HG03097 (cell line): ENCODE measurements around the gene ANXA3.
"Not testable (repeated sequence)": the region's sequence is repeated elsewhere in the genome, so short reads cannot be mapped to it uniquely, and the experiment has no call there.

Experiments
- ATAC-seq: cut with Tn5 transposase; IDR thresholded peaks from one replicate; pipeline ENCODE4 v1.9.1; 2021; ENCODE audit not compliant: unreplicated experiment, low FRiP score

ANXA3 gene, protein sequence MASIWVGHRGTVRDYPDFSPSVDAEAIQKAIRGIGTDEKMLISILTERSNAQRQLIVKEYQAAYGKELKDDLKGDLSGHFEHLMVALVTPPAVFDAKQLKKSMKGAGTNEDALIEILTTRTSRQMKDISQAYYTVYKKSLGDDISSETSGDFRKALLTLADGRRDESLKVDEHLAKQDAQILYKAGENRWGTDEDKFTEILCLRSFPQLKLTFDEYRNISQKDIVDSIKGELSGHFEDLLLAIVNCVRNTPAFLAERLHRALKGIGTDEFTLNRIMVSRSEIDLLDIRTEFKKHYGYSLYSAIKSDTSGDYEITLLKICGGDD

GRCh38 chr4:78551420-78552351 lies at the start of gene ANXA3:
Gene ANXA3, plus strand, starts transcription at chr4:78551770. Its CDS starts 2,704 bp downstream, at chr4:78554474.
- peak; percentile 48 for ATAC-seq

DNA sequence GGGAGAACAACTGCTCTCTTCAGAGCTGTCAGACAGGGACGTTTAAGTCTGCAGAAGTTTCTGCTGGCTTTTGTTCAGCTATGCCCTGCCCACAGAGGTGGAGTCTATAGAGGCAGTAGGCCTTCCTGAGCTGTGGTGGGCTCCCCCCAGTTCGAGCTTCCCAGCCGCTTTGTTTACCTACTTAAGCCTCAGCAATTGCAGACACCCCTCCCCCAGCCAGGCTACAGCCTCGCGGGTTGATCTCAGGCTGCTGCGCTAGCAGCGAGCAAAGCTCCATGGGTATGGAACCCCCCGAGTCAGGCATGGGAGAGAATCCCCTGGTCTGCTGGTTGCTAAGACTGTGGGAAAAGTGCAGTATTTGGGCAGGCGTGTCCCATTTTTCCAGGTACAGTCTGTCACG lies 45.3 kb upstream of the ANXA3 start:
- not testable (repeated sequence) for ATAC-seq

GRCh38 chr4:78509043-78509442 lies 42.5 kb upstream of the ANXA3 start:
- no peak for ATAC-seq

- no peak for ATAC-seq
These were observed 41.5 kb upstream of the ANXA3 start for GRCh38 chr4:78510108-78510507.

- ATAC-seq, result no peak
These were observed 40.9 kb upstream of the ANXA3 start for GRCh38 chr4:78510681-78511080.

DNA sequence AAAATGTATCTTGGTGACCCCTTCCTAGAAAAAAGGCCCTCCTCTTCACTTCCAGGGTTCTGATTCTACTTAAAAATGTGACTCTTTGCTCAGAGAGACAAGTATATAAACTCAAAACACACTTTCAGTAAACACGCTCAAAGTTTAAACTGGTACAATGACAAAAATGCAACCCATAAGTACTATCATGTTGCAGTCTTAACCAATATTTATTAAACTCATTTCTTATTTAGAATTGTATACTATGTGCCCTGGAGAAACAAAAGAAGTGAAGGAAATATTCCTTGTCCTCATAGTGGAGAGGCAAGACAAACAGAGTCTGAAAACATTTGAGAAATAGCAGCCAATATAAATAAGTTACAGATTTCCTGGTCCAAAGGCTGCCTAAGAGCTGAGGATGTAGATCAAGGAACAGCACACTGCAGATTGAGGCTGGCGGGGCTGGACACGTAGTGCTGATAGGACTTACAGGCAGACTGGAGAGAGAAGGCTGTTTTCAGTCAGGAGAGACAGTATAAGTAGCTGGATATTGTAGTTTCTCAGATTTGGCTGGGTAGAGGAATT lies 39.1 kb upstream of the ANXA3 start:
- ATAC-seq, result no peak

DNA sequence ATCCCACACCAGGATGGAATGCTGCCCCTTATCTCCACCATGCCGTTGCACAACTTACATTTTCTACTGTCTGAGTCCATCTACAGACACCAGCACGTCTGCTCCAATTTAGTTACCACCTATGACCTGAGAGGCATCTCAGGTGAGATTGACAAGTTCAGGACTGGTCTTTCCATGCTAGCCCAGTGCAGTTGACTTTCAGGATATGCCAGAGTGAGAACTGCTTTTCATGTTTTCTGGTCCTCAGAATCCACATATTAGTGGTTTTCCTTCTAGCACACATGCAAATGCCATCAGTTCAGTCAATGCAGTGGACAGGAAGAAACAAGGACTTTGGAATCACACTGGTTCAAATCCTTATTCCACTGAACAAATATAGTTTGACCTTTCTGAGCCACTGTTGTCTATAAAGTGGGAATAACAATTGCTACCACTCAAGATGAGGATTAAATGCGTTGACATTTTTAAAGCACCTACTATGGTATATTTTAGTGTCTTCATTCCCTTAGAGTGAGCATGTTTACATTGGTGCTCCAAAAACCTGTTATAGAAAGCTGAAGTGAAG lies 38.1 kb upstream of the ANXA3 start:
- no peak for ATAC-seq

- no peak for ATAC-seq
These were observed 34.4 kb upstream of the ANXA3 start for GRCh38 chr4:78517050-78517652.

GRCh38 chr4:78518561-78518960 lies 33.0 kb upstream of the ANXA3 start:
- ATAC-seq, result no peak

DNA sequence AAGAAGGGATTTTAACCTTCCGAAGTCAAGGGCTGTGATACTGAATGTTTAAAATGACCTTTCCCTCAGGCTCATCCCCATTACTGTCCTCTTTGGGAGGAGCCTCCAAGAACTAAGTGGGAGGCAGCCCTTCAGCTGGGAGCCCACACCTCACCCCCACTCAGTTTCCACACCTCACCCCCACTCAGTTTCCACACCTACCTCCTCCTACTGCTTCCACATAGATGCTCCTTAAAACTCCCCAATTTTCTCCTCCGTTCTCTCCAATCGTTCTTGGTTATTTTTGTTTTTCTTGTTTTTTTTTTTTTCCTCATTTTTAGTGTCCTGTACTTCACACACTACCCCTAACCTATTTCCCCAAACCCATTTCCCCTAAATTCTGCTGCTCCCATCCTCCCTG lies 31.6 kb upstream of the ANXA3 start:
- no peak for ATAC-seq

GRCh38 chr4:78520808-78521226 lies 30.8 kb upstream of the ANXA3 start:
- ATAC-seq, result no peak

DNA sequence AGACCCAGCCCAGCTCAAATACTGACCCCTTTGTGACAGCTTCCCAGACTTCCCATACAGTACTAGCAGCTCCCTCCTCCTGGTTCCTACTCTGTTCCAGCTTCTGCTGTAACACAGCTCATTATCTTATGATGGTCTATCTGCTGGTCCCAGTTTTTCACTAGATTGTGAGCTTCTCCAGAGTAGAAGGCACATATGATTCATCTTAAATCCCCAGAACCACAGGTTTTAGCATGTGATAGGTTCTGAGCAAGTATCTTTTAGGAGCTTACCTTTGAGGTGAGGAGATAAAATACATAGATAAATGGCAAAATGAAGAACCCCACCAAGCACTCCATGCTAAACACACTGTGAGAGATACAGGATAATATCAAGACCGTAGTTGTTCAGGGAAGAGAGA lies 27.6 kb upstream of the ANXA3 start:
- ATAC-seq, result no peak

GRCh38 chr4:78525559-78525958 lies 26.0 kb upstream of the ANXA3 start:
- ATAC-seq, result no peak

- ATAC-seq, result no peak
These were observed 24.5 kb upstream of the ANXA3 start for GRCh38 chr4:78527103-78527502.

GRCh38 chr4:78527555-78527954 lies 24.0 kb upstream of the ANXA3 start:
- no peak for ATAC-seq

DNA sequence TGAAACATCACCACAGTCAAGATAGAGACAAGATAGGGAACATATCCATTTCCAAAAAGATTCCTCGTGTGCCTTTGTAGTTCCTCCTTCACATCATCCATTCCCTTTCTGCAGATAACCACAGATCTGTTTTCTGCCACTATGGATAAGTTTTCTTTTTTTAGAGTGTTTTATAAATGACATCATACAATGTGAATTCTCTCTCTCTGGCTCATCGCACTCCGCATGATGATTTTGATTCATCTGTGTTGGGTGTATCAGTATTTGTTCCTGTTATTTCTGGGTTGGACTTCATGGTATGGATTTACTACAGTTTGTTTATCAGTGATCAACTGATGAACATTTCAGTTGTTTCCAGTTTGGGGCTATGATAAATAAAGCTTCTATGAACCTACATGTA lies 23.2 kb upstream of the ANXA3 start:
- ATAC-seq, result no peak

- no peak for ATAC-seq
These were observed 21.9 kb upstream of the ANXA3 start for GRCh38 chr4:78529569-78530209.

DNA sequence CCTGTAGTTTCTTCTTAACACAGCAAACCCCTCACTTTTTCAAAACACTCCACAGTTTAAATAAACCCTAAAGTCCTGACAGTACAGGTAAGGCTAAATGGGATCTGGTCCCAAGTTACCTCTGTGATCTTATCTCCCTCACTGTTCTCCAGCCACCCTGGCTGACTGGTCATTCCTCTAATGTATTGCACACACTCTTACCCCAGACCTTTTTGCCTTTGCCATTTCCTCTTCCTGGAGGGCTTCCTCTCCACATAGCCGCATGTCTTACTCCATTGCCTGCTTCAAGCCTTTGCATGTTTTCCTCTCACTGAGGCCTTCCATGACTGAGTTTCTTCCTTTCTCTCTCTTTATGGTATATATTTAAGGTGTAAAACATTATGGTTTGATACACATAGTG lies 19.5 kb upstream of the ANXA3 start:
- no peak for ATAC-seq

DNA sequence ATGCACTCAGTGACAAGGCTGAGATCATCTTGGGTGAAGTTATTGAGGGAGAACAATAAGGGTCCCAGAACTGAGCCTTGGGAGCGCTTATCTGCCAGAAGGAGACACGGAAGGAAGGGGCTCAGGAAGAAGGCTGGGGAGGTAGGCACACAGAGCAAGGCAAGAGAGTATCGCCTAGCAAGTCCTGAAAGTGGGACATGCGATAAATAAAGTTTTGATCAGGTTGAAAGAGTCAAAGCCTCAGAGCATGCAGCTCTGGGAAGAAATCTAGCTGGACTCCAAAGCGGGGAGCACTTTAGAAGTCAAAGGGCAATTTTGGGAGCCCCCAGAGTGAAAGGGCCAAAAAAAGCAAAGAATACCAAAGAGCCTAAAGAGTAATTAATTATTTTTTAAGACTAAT lies 17.7 kb upstream of the ANXA3 start:
- no peak for ATAC-seq

- no peak for ATAC-seq
These were observed 17.1 kb upstream of the ANXA3 start for GRCh38 chr4:78534286-78534955.
